Panc1 (cell line): ENCODE data around the gene NDUFC2.

Source experiments
- CTCF ChIP-seq: fragments of 450-650 bp; IDR thresholded peaks from 2 replicates; pipeline ENCODE4 v1.5.1; 2017; ENCODE audit warnings: mild to moderate bottlenecking
- REST ChIP-seq, 2 experiments: IDR thresholded peaks; 2 replicates each; pipeline ENCODE4 v1.6.1; 2011 to 2012; ENCODE audit warnings: low read depth in 2 of 2, control low read depth in 1 of 2, low read length in 1 of 2, mild to moderate bottlenecking in 1 of 2, moderate library complexity in 1 of 2; ENCODE audit not compliant: insufficient read depth in 1 of 2
- SIN3A ChIP-seq: IDR thresholded peaks from 2 replicates; pipeline ENCODE4 v1.6.1; 2012; ENCODE audit warnings: low read depth, mild to moderate bottlenecking, low read length, moderate library complexity, borderline replicate concordance; ENCODE audit not compliant: insufficient read depth
- TCF7L2 ChIP-seq: IDR thresholded peaks from 2 replicates; pipeline ENCODE4 v1.6.1; 2011; ENCODE audit warnings: mild to moderate bottlenecking, low read depth, low read length, inconsistent platforms

- TF ChIP-seq SIN3A: no peak
- TF ChIP-seq CTCF: no peak
- no peak for TF ChIP-seq TCF7L2
- TF ChIP-seq REST (IDR thresholded peaks at IDR 0.05; ENCODE audit: insufficient read depth in 1 of 2, low read depth in 2 of 2, low read length in 1 of 2): no peak
Observed at GRCh38 chr11:78057462-78058055, 22.1 kb downstream of the NDUFC2 start.
